GM12878 (cell line): ENCODE data around the gene OR2AG2. TPM values are rescaled to one million over a fixed set of nuclear protein-coding genes. Genes with fewer than 3 reads are reported as not detected.

Experiments used
- ATAC-seq: fragments of 200-7000 bp; cut with Tn5 transposase; 3 replicates; pipeline ENCODE4 v1.9.1; 2020; ENCODE audit warnings: mild to moderate bottlenecking, moderate library complexity
- BruUV-seq: library from RNA; stranded (reverse); fragments of 400-500 nt; replicated peaks from 2 replicates; lab custom pipeline; 2021; lab: Mats Ljungman, UMichigan
- CTCF ChIA-PET: fragments of 300-600 bp; sonication (Branson Sonifier 250); formaldehyde crosslinking; extraction: SDS; loops from one replicate; lab custom pipeline; 2021; ENCODE audit warnings: inconsistent platforms; lab: Yijun Ruan, JAX
- POLR2A ChIA-PET: fragments of 350-600 bp; formaldehyde crosslinking; extraction: SDS; loops from one replicate; lab custom pipeline; 2021; ENCODE audit warnings: inconsistent platforms; lab: Charles Lee
- RAD21 ChIA-PET: fragments of 300-600 bp; sonication (Branson Sonifier 250); formaldehyde crosslinking; loops from one replicate; lab custom pipeline; 2023; ENCODE audit warnings: antibody characterized with exemption; ENCODE audit not compliant: unreplicated experiment; lab: Charles Lee
- SMC1A ChIA-PET: fragments of 300-600 bp; sonication (Branson Sonifier 250); formaldehyde crosslinking; loops from one replicate; lab custom pipeline; 2023; ENCODE audit not compliant: unreplicated experiment, uncharacterized antibody; lab: Charles Lee
- DNase-seq: peaks from one replicate; pipeline ENCODE4 v3.0.0-alpha.2; 2011; ENCODE audit warnings: low read depth, low spot score
- FAIRE-seq: peaks from 3 replicates; lab custom pipeline; 2011; peaks lifted over from hg19 to GRCh38; lab: Jason Lieb, UNC
- H2AFZ ChIP-seq: 2 replicates; pipeline ENCODE4 v1.6.0; 2011; ENCODE audit warnings: low read depth, low read length, control low read depth; ENCODE audit not compliant: control insufficient read depth
- H3K27ac ChIP-seq: 2 replicates; pipeline ENCODE4 v1.5.1; 2011; ENCODE audit warnings: control low read depth; ENCODE audit not compliant: control insufficient read depth, insufficient read depth
- H3K27me3 ChIP-seq, 2 experiments: replicated peaks in 1 of 2; 2 replicates each; pipeline versions ENCODE4 v1.6.0 to v1.6.1; 2011; ENCODE audit warnings: low read length in 1 of 2; ENCODE audit not compliant: control insufficient read depth in 2 of 2, insufficient read depth in 2 of 2
- H3K36me3 ChIP-seq, 2 experiments: 2 replicates each; pipeline ENCODE4 v1.5.1; 2011; ENCODE audit warnings: low read length in 1 of 2; ENCODE audit not compliant: control insufficient read depth in 2 of 2, insufficient read depth in 2 of 2
- H3K4me1 ChIP-seq: 2 replicates; pipeline ENCODE4 v1.6.1; 2011; ENCODE audit warnings: mild to moderate bottlenecking, low read length, moderate library complexity, mixed read lengths; ENCODE audit not compliant: control insufficient read depth, insufficient read depth
- H3K4me2 ChIP-seq: 2 replicates; pipeline ENCODE4 v1.6.0; 2011; ENCODE audit warnings: control low read depth; ENCODE audit not compliant: control insufficient read depth, insufficient read depth
- H3K4me3 ChIP-seq: fragments of 200-600 bp; sonication (generic); 2 replicates; pipeline ENCODE4 v1.5.1; 2016
- H3K79me2 ChIP-seq: 2 replicates; pipeline ENCODE4 v1.6.0; 2011; ENCODE audit warnings: low read length; ENCODE audit not compliant: control insufficient read depth, insufficient read depth
- H3K9ac ChIP-seq: 2 replicates; pipeline ENCODE4 v1.8.0; 2011; ENCODE audit warnings: low read length, control low read depth, mixed read lengths; ENCODE audit not compliant: control insufficient read depth, insufficient read depth
- H3K9me3 ChIP-seq: replicated peaks from 3 replicates; pipeline ENCODE4 v1.5.1; 2011; ENCODE audit warnings: mild to moderate bottlenecking, low read length; ENCODE audit not compliant: control insufficient read depth, insufficient read depth
- H4K20me1 ChIP-seq: 2 replicates; pipeline ENCODE4 v1.6.0; 2011; ENCODE audit not compliant: control insufficient read depth, insufficient read depth
- BHLHE40 ChIP-seq, 2 experiments: fragments of 450-650 bp in 1 of 2; IDR thresholded peaks; 2 replicates each; pipeline ENCODE4 v1.6.1; 2011 to 2017; ENCODE audit warnings: low read depth in 2 of 2, borderline replicate concordance in 1 of 2, improper control_type of control experiment in 1 of 2, low read length in 1 of 2, mild to moderate bottlenecking in 1 of 2
- CBFB ChIP-seq: IDR thresholded peaks from 2 replicates; pipeline ENCODE4 v1.6.1; 2016; ENCODE audit warnings: antibody characterized with exemption, low read depth
- CEBPB ChIP-seq, 2 experiments: fragments of 150-350 bp in 1 of 2; IDR thresholded peaks; 2 replicates each; pipeline ENCODE4 v1.6.1; 2012 to 2014; ENCODE audit warnings: low read depth in 2 of 2, low read length in 2 of 2, borderline replicate concordance in 1 of 2, inconsistent platforms in 1 of 2
- CREM ChIP-seq: IDR thresholded peaks from 2 replicates; pipeline ENCODE4 v1.6.1; 2014; ENCODE audit warnings: antibody characterized with exemption, low read depth
- MEF2A ChIP-seq: IDR thresholded peaks from 2 replicates; pipeline ENCODE4 v1.6.1; 2011; ENCODE audit warnings: low read depth, mild to moderate bottlenecking, low read length, moderate library complexity; ENCODE audit not compliant: insufficient read depth
- MXI1 ChIP-seq: fragments of 150-350 bp; IDR thresholded peaks from 2 replicates; pipeline ENCODE4 v1.6.1; 2011; ENCODE audit warnings: low read depth, mild to moderate bottlenecking, inconsistent platforms, low read length, improper control_type of control experiment
- RAD51 ChIP-seq: fragments of 450-650 bp; IDR thresholded peaks from 2 replicates; pipeline ENCODE4 v1.6.1; 2016; ENCODE audit warnings: moderate library complexity, mild to moderate bottlenecking, inconsistent platforms
- RUNX3 ChIP-seq: IDR thresholded peaks from 2 replicates; pipeline ENCODE4 v1.6.1; 2012; ENCODE audit warnings: low read length, inconsistent platforms
- SRF ChIP-seq, 2 experiments: IDR thresholded peaks; 2 replicates each; pipeline ENCODE4 v1.6.1; 2011; ENCODE audit warnings: low read depth in 2 of 2, low read length in 2 of 2, mild to moderate bottlenecking in 1 of 2, moderate library complexity in 1 of 2
- TAF1 ChIP-seq: IDR thresholded peaks from 2 replicates; pipeline ENCODE4 v1.6.1; 2011; ENCODE audit warnings: mild to moderate bottlenecking, low read depth, low read length, borderline replicate concordance
- TBL1XR1 ChIP-seq: IDR thresholded peaks from 2 replicates; pipeline ENCODE4 v1.6.1; 2012; ENCODE audit warnings: low read depth, low read length, improper control_type of control experiment
- YY1 ChIP-seq: IDR thresholded peaks from 2 replicates; pipeline ENCODE4 v1.6.1; 2011; ENCODE audit warnings: low read depth, mild to moderate bottlenecking, low read length
- ZBED1 ChIP-seq: IDR thresholded peaks from 2 replicates; pipeline ENCODE4 v1.6.1; 2016; ENCODE audit warnings: borderline replicate concordance
- ZBTB4 ChIP-seq: fragments of 450-650 bp; formaldehyde crosslinking; IDR thresholded peaks from 2 replicates; pipeline ENCODE4 v1.4.0; 2022; ENCODE audit warnings: mild to moderate bottlenecking, moderate library complexity
- WGBS: methylation state at CpG from one replicate; pipeline ENCODE4 v1.1.6; 2016; ENCODE audit warnings: low lambda C conversion rate; ENCODE audit not compliant: insufficient replicate concordance, insufficient coverage; ENCODE audit errors: missing lambda C conversion rate; 5-methylcytosine and 5-hydroxymethylcytosine counted together
- in situ Hi-C: fragments of 300-500 bp; cut with MboI; formaldehyde crosslinking; loops from 9 replicates; pipeline ENCODE4 v1.14.3; 2018; ENCODE audit warnings: mixed read lengths
- intact Hi-C: fragments of 100-400 bp; cut with micrococcal nuclease; formaldehyde crosslinking; loops from one replicate; pipeline ENCODE4 v1.14.2; 2022; ENCODE audit not compliant: unreplicated experiment
- polyA plus RNA-seq, 11 experiments: library from polyadenylated mRNA; depleted of rRNA in 4 of 11; unstranded in 6 of 11; stranded (reverse) in 5 of 11; fragments of >200 nt; fragmentation: Nextera tagmentation in 4 of 11; fragmentation: Illumina TruSeq in 1 of 11; extraction: Ambion mirVana in 4 of 11; extraction: Trizol in 1 of 11; gene quantifications; 1 replicate in 1 of 11; 2 replicates in 10 of 11; pipeline versions ENCODE4 v1.2.1 to v1.2.3, GENCODE V29; 2011 to 2016; ENCODE audit warnings: inconsistent platforms in 2 of 11, missing spikeins in 2 of 11, low read depth in 1 of 11
- total RNA-seq, 4 experiments: library from RNA; depleted of rRNA in 3 of 4; stranded (reverse); fragments of >200 nt in 3 of 4; fragmentation: Illumina TruSeq in 1 of 4; extraction: Trizol in 1 of 4; gene quantifications; 2 replicates each; pipeline versions ENCODE4 v1.2.1 to v1.2.3, GENCODE V29; 2013 to 2021
- TF ChIP-seq, protein P1 (sequence below): fragments of 450-650 bp; formaldehyde crosslinking; IDR thresholded peaks from 2 replicates; pipeline ENCODE4 v1.4.0; 2020; ENCODE audit warnings: mild to moderate bottlenecking, moderate library complexity

The OR2AG2 gene
- total and polyA plus RNA-seq, 10 of the 15 experiments (the other 5 are each of a cell fraction or from before 2014, with no cell fraction given), result 0.01 to 0.09 (median 0.07) TPM; not detected in 6

DNA sequence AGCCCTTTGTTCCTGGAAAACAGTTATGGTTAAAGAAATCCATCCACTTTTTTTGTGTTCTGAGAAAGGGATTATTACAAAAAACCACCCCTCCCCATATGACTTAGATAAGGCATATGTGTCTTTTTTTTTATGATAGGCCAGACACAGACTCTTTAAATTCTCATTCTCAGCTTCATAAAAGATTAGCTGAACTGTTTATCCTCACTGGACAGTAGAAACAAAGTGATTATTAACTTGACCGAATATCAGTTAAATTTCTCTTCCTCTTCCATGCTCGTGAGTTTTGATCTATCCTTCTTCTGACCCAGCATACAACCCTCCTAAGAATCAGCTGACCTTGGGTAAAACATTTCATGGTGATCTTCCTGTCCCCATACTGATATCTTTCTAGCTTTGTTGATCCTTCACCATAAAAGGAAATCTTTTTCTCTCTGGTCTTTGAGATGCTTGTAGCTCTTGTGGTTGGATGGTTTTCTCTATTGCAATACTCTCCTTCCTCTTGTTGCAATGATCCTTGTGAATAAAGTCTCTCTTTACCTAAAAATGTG is 26.2 kb downstream of the OR2AG2 start:
- Histone ChIP-seq H3K9me3 (no peaks in the 10 kb centered on the region; the same call in 2 of the 3 replicates), H3K4me2 (peak overlapping the region; percentile 90), H3K4me3 (peak overlapping the region; percentile 71), H2AFZ (peak overlapping the region; percentile 10), H3K9ac (peak overlapping the region; percentile 94), H4K20me1 (no peaks in the 10 kb centered on the region), H3K79me2 (peaks cover 53% of the 10 kb centered on the region), H3K27ac (peak overlapping the region; percentile 99), H3K27me3 (no peaks in the 10 kb centered on the region), H3K36me3 (no peaks in the 10 kb centered on the region), H3K4me1 (peaks cover 22% of the 10 kb centered on the region; the same call in 1 of the 2 replicates)
- intact Hi-C loops (loop anchor here (5.0 to 10.0 kb wide), 4 partner anchors 133 to 1051 kb away; partner anchors contain the start of genes CNGA4, FHIP1B, PPFIBP2 and TAF10), in situ Hi-C loops (loop anchor here (10.0 kb wide), 1 partner anchor 1121 kb away; the partner anchor contains the start of gene TRIM34)
- no TSS peak for BruUV-seq
- peak; percentile 82 for ATAC-seq
- 0% methylated on average over 2 of the region's 2 CpGs for WGBS
- FAIRE-seq, result peak; percentile 59
- TF ChIP-seq TAF1 (peak; percentile 64; the same call in 1 of the 2 replicates), BHLHE40 (IDR thresholded peaks at IDR 0.05; ENCODE audit: borderline replicate concordance in 1 of 2, low read depth in 2 of 2, low read length in 1 of 2) (peak in 1 of 2 experiments; percentile 25; a peak in 1 of 4 replicates), MXI1 (peak; percentile 29; the same call in 1 of the 2 replicates), MEF2A (0 out of 2 replicates have a peak, but pooled peaks have one; percentile 10), RAD51 (peak; percentile 71; the same call in 1 of the 2 replicates), ZBED1 (0 out of 2 replicates have a peak, but pooled peaks have one; percentile 3), TBL1XR1 (0 out of 2 replicates have a peak, but pooled peaks have one; percentile 4), SRF (IDR thresholded peaks at IDR 0.05; ENCODE audit: low read depth in 2 of 2, low read length in 2 of 2) (peak; percentile 50 to 93; a peak in 3 of 4 replicates), YY1 (no peak), CEBPB (IDR thresholded peaks at IDR 0.05; ENCODE audit: borderline replicate concordance in 1 of 2, low read depth in 2 of 2, low read length in 2 of 2) (no peak), CREM (peak; percentile 22; the same call in 1 of the 2 replicates), ZBTB4 (CRISPR knock-in tag) (no peak), RUNX3 (peak; percentile 79), CBFB (0 out of 2 replicates have a peak, but pooled peaks have one; percentile 13)
- TF ChIP-seq, protein P1, sequence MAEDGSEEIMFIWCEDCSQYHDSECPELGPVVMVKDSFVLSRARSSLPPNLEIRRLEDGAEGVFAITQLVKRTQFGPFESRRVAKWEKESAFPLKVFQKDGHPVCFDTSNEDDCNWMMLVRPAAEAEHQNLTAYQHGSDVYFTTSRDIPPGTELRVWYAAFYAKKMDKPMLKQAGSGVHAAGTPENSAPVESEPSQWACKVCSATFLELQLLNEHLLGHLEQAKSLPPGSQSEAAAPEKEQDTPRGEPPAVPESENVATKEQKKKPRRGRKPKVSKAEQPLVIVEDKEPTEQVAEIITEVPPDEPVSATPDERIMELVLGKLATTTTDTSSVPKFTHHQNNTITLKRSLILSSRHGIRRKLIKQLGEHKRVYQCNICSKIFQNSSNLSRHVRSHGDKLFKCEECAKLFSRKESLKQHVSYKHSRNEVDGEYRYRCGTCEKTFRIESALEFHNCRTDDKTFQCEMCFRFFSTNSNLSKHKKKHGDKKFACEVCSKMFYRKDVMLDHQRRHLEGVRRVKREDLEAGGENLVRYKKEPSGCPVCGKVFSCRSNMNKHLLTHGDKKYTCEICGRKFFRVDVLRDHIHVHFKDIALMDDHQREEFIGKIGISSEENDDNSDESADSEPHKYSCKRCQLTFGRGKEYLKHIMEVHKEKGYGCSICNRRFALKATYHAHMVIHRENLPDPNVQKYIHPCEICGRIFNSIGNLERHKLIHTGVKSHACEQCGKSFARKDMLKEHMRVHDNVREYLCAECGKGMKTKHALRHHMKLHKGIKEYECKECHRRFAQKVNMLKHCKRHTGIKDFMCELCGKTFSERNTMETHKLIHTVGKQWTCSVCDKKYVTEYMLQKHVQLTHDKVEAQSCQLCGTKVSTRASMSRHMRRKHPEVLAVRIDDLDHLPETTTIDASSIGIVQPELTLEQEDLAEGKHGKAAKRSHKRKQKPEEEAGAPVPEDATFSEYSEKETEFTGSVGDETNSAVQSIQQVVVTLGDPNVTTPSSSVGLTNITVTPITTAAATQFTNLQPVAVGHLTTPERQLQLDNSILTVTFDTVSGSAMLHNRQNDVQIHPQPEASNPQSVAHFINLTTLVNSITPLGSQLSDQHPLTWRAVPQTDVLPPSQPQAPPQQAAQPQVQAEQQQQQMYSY (CRISPR knock-in tag), result no peak
- ChIA-PET POLR2A (interaction anchor here (0.7 to 4.3 kb wide), 9 partner anchors 9 to 949 kb away, joined by 3 to 28 read pairs (median 4); partner anchors contain the start of genes MRPL17, TAF10 and TPP1), RAD21 (interaction anchor here (0.8 to 4.2 kb wide), 7 partner anchors 9 to 366 kb away, joined by 3 to 46 read pairs (median 4); partner anchors contain the start of genes MRPL17, SMPD1 and TPP1), SMC1A (interaction anchor here (0.9 to 18.2 kb wide), 12 partner anchors 5 to 142 kb away, joined by 3 to 420 read pairs (median 6); partner anchors contain the start of genes ILK, OR2AG2, RRP8 and TAF10), CTCF (interaction anchor here (0.6 to 17.5 kb wide), 15 partner anchors 6 to 768 kb away, joined by 3 to 728 read pairs (median 3); partner anchors contain the start of genes MRPL17, OR2AG2, PPFIBP2 and TPP1)
- peak; percentile 66 for DNase-seq
